Measurements from ENCODE around the gene CHRND.
"Not testable (repeated sequence)": the region's sequence is repeated elsewhere in the genome, so short reads cannot be mapped to it uniquely, and the experiment has no call there.

The CHRND gene

DNA sequence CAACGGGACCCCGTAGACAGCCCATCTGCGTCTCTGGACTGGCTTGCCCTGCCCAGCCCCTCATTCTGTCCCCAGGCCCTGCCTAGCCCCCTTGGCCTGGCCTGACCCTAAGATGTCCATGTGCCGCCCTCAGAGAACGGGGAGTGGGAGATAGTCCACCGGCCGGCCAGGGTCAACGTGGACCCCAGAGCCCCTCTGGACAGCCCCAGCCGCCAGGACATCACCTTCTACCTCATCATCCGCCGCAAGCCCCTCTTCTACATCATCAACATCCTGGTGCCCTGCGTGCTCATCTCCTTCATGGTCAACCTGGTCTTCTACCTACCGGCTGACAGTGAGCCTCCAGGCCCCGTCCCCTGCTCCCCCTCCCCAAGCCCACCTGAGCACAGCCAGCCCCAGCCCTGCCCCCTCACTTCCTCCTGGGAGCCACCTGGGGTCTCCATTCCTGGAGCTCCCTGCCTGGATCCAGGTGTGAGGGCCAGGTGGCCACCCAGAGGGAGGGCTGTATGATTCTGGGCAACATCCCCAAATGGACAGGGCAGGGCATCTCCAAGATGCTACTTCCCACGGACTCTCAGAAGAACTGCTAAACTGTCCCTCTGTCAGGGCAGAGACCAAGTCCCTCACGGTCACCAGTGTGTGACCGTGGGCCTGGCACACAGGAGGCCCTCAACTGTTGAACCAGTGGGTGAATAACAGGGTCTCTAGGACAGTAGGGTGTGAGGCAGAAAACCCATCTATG lies 4.0 kb downstream of the CHRND start:
- Histone ChIP-seq H4K20me1 (ENCODE audit: insufficient read depth, low read length) (no peaks in the 10 kb centered on the region), H3K27me3 (ENCODE audit: low read depth, low read length) (no peaks in the 10 kb centered on the region), H3K9me3 (ENCODE audit: insufficient read depth, low read length) (no peaks in the 10 kb centered on the region), H3K27ac (ENCODE audit: low read length) (no peak overlapping the region), H3K4me2 (ENCODE audit: low read length) (no peak overlapping the region), H2AFZ (ENCODE audit: low read depth, low read length) (no peak overlapping the region), H3K9ac (ENCODE audit: low read length) (no peak overlapping the region), H3K4me1 (ENCODE audit: low read length) (no peaks in the 10 kb centered on the region), H3K36me3 (replicated peaks; ENCODE audit: low read depth, low read length) (no peaks in the 10 kb centered on the region), H3K4me3 (ENCODE audit: low read length) (no peak overlapping the region), H3K79me2 (ENCODE audit: low read length) (no peaks in the 10 kb centered on the region)
- TF ChIP-seq, protein P1, sequence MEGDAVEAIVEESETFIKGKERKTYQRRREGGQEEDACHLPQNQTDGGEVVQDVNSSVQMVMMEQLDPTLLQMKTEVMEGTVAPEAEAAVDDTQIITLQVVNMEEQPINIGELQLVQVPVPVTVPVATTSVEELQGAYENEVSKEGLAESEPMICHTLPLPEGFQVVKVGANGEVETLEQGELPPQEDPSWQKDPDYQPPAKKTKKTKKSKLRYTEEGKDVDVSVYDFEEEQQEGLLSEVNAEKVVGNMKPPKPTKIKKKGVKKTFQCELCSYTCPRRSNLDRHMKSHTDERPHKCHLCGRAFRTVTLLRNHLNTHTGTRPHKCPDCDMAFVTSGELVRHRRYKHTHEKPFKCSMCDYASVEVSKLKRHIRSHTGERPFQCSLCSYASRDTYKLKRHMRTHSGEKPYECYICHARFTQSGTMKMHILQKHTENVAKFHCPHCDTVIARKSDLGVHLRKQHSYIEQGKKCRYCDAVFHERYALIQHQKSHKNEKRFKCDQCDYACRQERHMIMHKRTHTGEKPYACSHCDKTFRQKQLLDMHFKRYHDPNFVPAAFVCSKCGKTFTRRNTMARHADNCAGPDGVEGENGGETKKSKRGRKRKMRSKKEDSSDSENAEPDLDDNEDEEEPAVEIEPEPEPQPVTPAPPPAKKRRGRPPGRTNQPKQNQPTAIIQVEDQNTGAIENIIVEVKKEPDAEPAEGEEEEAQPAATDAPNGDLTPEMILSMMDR (IDR thresholded peaks at IDR 0.05; ENCODE audit: low read depth, low read length), result no peak
- TF ChIP-seq EZH2phosphoT487 (IDR thresholded peaks at IDR 0.05; ENCODE audit: low read depth), result no peak

GRCh38 chr2:232530626-232531260 lies 4.8 kb downstream of the CHRND start:
- H3K4me1 ChIP-seq (ENCODE audit: low read length), result no peaks in the 10 kb centered on the region
- no peak overlapping the region for H3K4me3 ChIP-seq (ENCODE audit: low read length)
- H3K27ac ChIP-seq (ENCODE audit: low read length), result no peak overlapping the region
- no peak overlapping the region for H3K4me2 ChIP-seq (ENCODE audit: low read length)
- H2AFZ ChIP-seq (ENCODE audit: low read depth, low read length), result no peak overlapping the region
- H3K36me3 ChIP-seq (replicated peaks; ENCODE audit: low read depth, low read length), result no peaks in the 10 kb centered on the region
- H3K27me3 ChIP-seq (ENCODE audit: low read depth, low read length), result no peaks in the 10 kb centered on the region
- no peaks in the 10 kb centered on the region for H4K20me1 ChIP-seq (ENCODE audit: insufficient read depth, low read length)
- no peak for TF ChIP-seq EZH2phosphoT487 (IDR thresholded peaks at IDR 0.05; ENCODE audit: low read depth)
- TF ChIP-seq, protein P1 (IDR thresholded peaks at IDR 0.05; ENCODE audit: low read depth, low read length), result no peak
- H3K9me3 ChIP-seq (ENCODE audit: insufficient read depth, low read length), result no peaks in the 10 kb centered on the region
- H3K79me2 ChIP-seq (ENCODE audit: low read length), result no peaks in the 10 kb centered on the region
- no peak overlapping the region for H3K9ac ChIP-seq (ENCODE audit: low read length)

GRCh38 chr2:232532419-232532818 lies 6.5 kb downstream of the CHRND start:
- no peak for TF ChIP-seq EZH2phosphoT487 (IDR thresholded peaks at IDR 0.05; ENCODE audit: low read depth)
- TF ChIP-seq, protein P1 (IDR thresholded peaks at IDR 0.05; ENCODE audit: low read depth, low read length), result no peak
- Histone ChIP-seq H3K9ac (ENCODE audit: low read length) (no peak overlapping the region), H2AFZ (ENCODE audit: low read depth, low read length) (no peak overlapping the region), H3K27ac (ENCODE audit: low read length) (no peak overlapping the region), H3K4me1 (ENCODE audit: low read length) (no peaks in the 10 kb centered on the region), H3K27me3 (ENCODE audit: low read depth, low read length) (no peaks in the 10 kb centered on the region), H3K79me2 (ENCODE audit: low read length) (no peaks in the 10 kb centered on the region), H4K20me1 (ENCODE audit: insufficient read depth, low read length) (no peaks in the 10 kb centered on the region), H3K9me3 (ENCODE audit: insufficient read depth, low read length) (no peaks in the 10 kb centered on the region), H3K36me3 (replicated peaks; ENCODE audit: low read depth, low read length) (no peaks in the 10 kb centered on the region), H3K4me3 (ENCODE audit: low read length) (no peak overlapping the region), H3K4me2 (ENCODE audit: low read length) (no peak overlapping the region)

DNA sequence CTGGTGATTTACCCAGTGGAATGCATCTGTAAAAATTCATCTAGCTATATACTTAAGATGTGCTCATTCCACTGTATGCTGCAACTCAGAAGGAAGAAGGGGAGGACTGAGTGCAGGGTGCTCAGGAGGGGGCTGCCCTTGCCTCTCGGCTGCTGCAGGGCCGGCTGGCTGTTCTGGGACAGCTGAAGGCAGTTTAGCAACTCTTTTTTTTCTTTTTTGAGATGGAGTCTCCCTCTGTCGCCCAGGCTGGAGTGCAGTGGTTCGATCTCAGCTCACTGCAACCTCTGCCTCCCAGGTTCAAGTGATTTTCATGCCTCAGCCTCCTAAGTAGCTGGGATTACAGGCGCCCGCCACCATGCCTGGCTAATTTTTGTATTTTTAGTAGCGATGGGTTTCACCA lies 6.9 kb downstream of the CHRND start:
- not testable (repeated sequence) for H3K36me3 ChIP-seq (replicated peaks; ENCODE audit: low read depth, low read length); H3K4me1 ChIP-seq (ENCODE audit: low read length); H4K20me1 ChIP-seq (ENCODE audit: insufficient read depth, low read length); H3K79me2 ChIP-seq (ENCODE audit: low read length); H3K9ac ChIP-seq (ENCODE audit: low read length); H2AFZ ChIP-seq (ENCODE audit: low read depth, low read length); H3K4me3 ChIP-seq (ENCODE audit: low read length); H3K4me2 ChIP-seq (ENCODE audit: low read length); H3K27me3 ChIP-seq (ENCODE audit: low read depth, low read length); H3K9me3 ChIP-seq (ENCODE audit: insufficient read depth, low read length); H3K27ac ChIP-seq (ENCODE audit: low read length)

Measured in OCI-LY3 (cell line).